ENCODE measurements around the gene RBM11. TPM values are rescaled to one million over a fixed set of nuclear protein-coding genes. Genes with fewer than 3 reads are reported as not detected.

Gene RBM11
- total RNA-seq, 4 donors from 2014 or later, result 10.3 to 14.8 (median 14.0) TPM

DNA sequence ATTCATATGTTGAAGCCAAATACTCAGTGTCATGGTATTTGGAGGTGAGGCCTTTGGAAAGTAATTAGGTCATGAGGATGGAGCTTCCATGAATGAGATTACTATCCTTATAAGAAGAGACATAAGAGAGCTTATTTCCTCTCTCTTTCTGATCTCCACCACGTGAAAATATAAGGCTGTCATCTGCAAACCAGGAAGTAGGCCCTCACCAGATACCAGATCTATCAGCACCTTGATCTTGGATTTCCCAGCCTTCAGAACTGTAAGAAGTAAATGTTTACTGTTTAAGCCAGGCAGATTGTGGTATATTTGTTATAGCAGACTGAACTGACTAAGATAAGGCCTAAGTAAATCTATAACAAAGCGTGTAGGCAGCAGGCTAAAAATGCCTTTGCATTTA lies 25.3 kb downstream of the RBM11 start:
- Histone ChIP-seq H3K27me3 (no peaks in the 10 kb centered on the region), H3K27ac (no peak overlapping the region), H3K4me1 (no peaks in the 10 kb centered on the region), H3K4me3 (replicated peaks in 1 of 3) (no peak overlapping the region), H3K36me3 (no peaks in the 10 kb centered on the region), H3K9me3 (no peaks in the 10 kb centered on the region)
- no peak for TF ChIP-seq POLR2A (IDR thresholded peaks at IDR 0.05)
- TF ChIP-seq, protein P1, sequence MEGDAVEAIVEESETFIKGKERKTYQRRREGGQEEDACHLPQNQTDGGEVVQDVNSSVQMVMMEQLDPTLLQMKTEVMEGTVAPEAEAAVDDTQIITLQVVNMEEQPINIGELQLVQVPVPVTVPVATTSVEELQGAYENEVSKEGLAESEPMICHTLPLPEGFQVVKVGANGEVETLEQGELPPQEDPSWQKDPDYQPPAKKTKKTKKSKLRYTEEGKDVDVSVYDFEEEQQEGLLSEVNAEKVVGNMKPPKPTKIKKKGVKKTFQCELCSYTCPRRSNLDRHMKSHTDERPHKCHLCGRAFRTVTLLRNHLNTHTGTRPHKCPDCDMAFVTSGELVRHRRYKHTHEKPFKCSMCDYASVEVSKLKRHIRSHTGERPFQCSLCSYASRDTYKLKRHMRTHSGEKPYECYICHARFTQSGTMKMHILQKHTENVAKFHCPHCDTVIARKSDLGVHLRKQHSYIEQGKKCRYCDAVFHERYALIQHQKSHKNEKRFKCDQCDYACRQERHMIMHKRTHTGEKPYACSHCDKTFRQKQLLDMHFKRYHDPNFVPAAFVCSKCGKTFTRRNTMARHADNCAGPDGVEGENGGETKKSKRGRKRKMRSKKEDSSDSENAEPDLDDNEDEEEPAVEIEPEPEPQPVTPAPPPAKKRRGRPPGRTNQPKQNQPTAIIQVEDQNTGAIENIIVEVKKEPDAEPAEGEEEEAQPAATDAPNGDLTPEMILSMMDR (IDR thresholded peaks at IDR 0.05), result no peak
- no peak for DNase-seq
- intact Hi-C loops (cut with DNase I), result no loop called here
- 48 to 61% methylated on average over 2 of the region's 2 CpGs for WGBS, 2 donors

DNA sequence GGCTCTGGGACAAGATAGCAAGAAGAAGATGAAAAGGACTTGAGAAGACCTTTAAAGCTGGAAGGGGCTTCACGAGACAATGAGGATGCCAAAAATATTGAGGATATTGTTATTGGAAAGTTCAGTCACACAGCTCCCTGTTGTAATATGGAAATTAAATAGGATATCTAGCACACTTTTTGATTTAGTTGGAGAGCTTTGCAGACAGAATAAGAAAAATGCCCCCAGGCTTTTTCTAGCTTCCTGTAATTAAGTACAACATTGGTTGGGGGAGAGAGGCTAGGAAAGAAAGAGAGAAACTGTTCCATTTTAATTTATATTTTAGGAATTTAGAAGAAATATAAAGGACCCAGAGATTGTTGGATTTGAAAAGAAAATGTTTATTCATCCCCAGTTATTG lies 27.5 kb downstream of the RBM11 start:
- Histone ChIP-seq H3K27ac (no peak overlapping the region), H3K36me3 (no peaks in the 10 kb centered on the region), H3K27me3 (no peaks in the 10 kb centered on the region), H3K4me1 (no peaks in the 10 kb centered on the region), H3K4me3 (replicated peaks in 1 of 3) (no peak overlapping the region), H3K9me3 (no peaks in the 10 kb centered on the region)
- intact Hi-C loops (cut with DNase I), result no loop called here
- 0 to 41% methylated on average over 1 of the region's 1 CpG for WGBS, 2 donors
- TF ChIP-seq, protein P1 (IDR thresholded peaks at IDR 0.05), result no peak
- no peak for TF ChIP-seq POLR2A (IDR thresholded peaks at IDR 0.05)
- no peak for DNase-seq

DNA sequence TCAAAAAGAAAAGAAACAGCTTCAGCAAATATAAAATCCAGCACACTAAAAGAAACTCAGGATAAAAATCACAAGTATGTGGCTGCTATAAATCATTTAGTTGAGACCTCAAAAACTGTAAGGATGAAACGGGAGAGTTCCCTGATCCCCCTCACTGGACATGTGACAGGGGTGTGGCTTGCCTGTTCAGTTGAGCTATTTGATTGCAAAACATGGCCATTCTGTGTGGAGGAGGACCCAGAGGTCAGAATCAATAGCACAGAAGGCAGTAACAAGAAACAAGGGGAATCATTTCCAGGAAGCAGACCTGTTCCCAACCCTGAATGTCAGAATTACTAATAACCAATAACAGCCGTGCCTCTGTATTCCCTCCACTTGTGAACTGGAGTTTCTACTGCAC lies 27.9 kb downstream of the RBM11 start:
- Histone ChIP-seq H3K4me1 (no peaks in the 10 kb centered on the region), H3K27ac (no peak overlapping the region), H3K27me3 (no peaks in the 10 kb centered on the region), H3K4me3 (replicated peaks in 1 of 3) (no peak overlapping the region), H3K36me3 (no peaks in the 10 kb centered on the region), H3K9me3 (no peaks in the 10 kb centered on the region)
- 54 to 55% methylated on average over 2 of the region's 2 CpGs for WGBS, 2 donors
- TF ChIP-seq POLR2A (IDR thresholded peaks at IDR 0.05), result no peak
- TF ChIP-seq, protein P1 (IDR thresholded peaks at IDR 0.05), result no peak
- intact Hi-C loops (cut with DNase I), result no loop called here
- DNase-seq, result no peak

DNA sequence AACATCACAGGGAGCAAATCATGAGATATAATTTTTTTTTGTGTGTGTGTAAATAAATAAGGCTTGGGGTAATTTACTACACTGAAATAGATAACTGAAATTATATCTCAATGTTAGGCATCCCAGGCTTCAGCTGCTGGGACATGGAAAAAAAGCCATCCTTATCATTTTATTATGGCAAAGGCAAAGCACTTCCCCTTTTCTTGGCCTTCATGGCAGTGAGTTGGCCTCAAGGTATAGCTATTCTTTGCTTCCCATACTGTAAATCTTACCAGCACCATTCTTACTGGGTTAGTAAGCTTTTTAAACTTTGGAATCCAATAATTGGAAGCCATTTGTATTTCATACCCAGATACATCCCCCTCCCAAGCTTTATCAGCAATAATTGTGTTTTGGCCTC lies 29.0 kb downstream of the RBM11 start:
- TF ChIP-seq, protein P1 (IDR thresholded peaks at IDR 0.05), result no peak
- TF ChIP-seq POLR2A (IDR thresholded peaks at IDR 0.05), result no peak
- Histone ChIP-seq H3K27me3 (no peaks in the 10 kb centered on the region), H3K4me3 (replicated peaks in 1 of 3) (no peak overlapping the region), H3K4me1 (no peaks in the 10 kb centered on the region), H3K36me3 (no peaks in the 10 kb centered on the region), H3K27ac (no peak overlapping the region), H3K9me3 (no peaks in the 10 kb centered on the region)
- intact Hi-C loops (cut with DNase I), result no loop called here
- DNase-seq, result no peak

DNA sequence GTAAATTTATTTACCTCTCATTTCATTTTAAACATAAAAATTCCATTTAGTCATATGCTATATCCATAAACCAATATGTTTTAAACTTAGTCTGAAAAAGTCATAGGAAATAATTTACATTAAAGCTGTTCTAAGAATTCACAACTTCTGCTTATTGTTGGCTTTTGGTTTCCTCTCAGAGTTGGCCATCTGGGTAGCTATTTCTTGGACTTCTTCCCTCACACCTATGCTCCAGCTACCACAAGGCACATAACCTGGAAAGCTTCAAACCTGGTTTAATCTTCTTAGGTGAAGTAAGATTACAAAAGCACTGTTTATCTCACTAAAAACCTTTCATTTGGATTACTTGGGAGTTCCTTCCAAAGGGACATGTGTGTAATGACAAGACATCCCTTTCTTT lies 29.8 kb downstream of the RBM11 start:
- Histone ChIP-seq H3K27me3 (no peaks in the 10 kb centered on the region), H3K4me3 (replicated peaks in 1 of 3) (no peak overlapping the region), H3K27ac (no peak overlapping the region), H3K9me3 (no peaks in the 10 kb centered on the region), H3K4me1 (no peaks in the 10 kb centered on the region), H3K36me3 (no peaks in the 10 kb centered on the region)
- no peak for TF ChIP-seq POLR2A (IDR thresholded peaks at IDR 0.05)
- TF ChIP-seq, protein P1 (IDR thresholded peaks at IDR 0.05), result no peak
- no peak for DNase-seq
- intact Hi-C loops (cut with DNase I), result no loop called here

All from thyroid gland (tissue), 4 donors.